Osteoblast (primary cell): ENCODE data around the gene PSME4. TPM values are rescaled to one million over a fixed set of nuclear protein-coding genes. Genes with fewer than 3 reads are reported as not detected.

Experiments
- DNase-seq: peaks from one replicate; pipeline ENCODE4 v3.0.0; 2011; ENCODE audit warnings: low spot score, mixed read lengths; ENCODE audit not compliant: insufficient read length; ENCODE audit errors: missing footprints
- H2AFZ ChIP-seq: 2 replicates; pipeline ENCODE4 v1.6.0; 2011; ENCODE audit warnings: mild to moderate bottlenecking, low read length
- H3K27ac ChIP-seq: 2 replicates; pipeline ENCODE4 v1.5.1; 2011; ENCODE audit warnings: mild to moderate bottlenecking, low read depth, low read length, moderate library complexity
- H3K27me3 ChIP-seq: 2 replicates; pipeline ENCODE4 v1.6.0; 2012; ENCODE audit warnings: mild to moderate bottlenecking, control low read depth, inconsistent platforms, low read length, moderate library complexity; ENCODE audit not compliant: insufficient read depth
- H3K36me3 ChIP-seq: 2 replicates; pipeline ENCODE4 v1.5.1; 2011; ENCODE audit warnings: mild to moderate bottlenecking, low read length, control low read depth, moderate library complexity; ENCODE audit not compliant: insufficient read depth
- H3K4me1 ChIP-seq: 2 replicates; pipeline ENCODE4 v1.5.1; 2011; ENCODE audit warnings: mild to moderate bottlenecking, low read length, control low read depth, moderate library complexity; ENCODE audit not compliant: insufficient read depth
- H3K4me2 ChIP-seq: 2 replicates; pipeline ENCODE4 v1.6.0; 2011; ENCODE audit warnings: mild to moderate bottlenecking, low read length; ENCODE audit not compliant: insufficient read depth
- H3K4me3 ChIP-seq: fragments of 200-600 bp; sonication (generic); 3 replicates; pipeline ENCODE4 v1.5.1; 2012; ENCODE audit warnings: mild to moderate bottlenecking, low read length, inconsistent platforms; ENCODE audit not compliant: insufficient read depth
- H3K79me2 ChIP-seq: 2 replicates; pipeline ENCODE4 v1.6.0; 2012; ENCODE audit warnings: mild to moderate bottlenecking, low read length, control low read depth, inconsistent platforms; ENCODE audit not compliant: insufficient read depth
- H3K9me3 ChIP-seq: 2 replicates; pipeline ENCODE4 v1.5.1; 2011; ENCODE audit warnings: low read depth, low read length, control low read depth
- H4K20me1 ChIP-seq: 2 replicates; pipeline ENCODE4 v1.6.0; 2012; ENCODE audit warnings: mild to moderate bottlenecking, low read length, control low read depth; ENCODE audit not compliant: insufficient read depth
- total RNA-seq: library from RNA; depleted of rRNA; stranded (reverse); fragments of >200 nt; gene quantifications from 2 replicates; pipeline ENCODE4 v1.2.3, GENCODE V29; 2012
- TF ChIP-seq, protein P1 (sequence below): IDR thresholded peaks from 2 replicates; pipeline ENCODE4 v1.5.1; 2011; ENCODE audit warnings: mild to moderate bottlenecking, low read depth, low read length, moderate library complexity; ENCODE audit errors: extremely low read depth

Gene PSME4
- total RNA-seq, 1 donor: 61.9 TPM

DNA sequence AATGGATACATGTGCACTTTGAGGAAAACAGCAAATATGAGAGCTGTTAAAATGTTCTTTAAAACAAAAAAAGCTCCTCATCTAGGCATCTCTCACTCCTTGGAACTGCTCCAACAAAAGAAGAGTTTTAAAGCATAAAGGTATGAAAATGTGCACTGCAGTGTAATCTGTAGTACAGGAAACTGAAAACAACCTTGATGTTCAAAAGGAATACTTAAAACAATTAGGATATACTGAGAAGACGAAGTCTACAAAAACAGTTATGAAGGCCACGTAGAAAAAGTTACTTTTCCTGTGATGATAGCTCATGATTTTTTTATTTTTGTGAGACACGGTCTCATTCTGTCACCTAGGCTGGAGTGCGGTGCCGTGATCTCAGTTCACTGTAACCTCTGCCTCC is 109.0 kb downstream of the PSME4 start:
- no peak overlapping the region for H3K27ac ChIP-seq
- DNase-seq: no peak
- no peak overlapping the region for H2AFZ ChIP-seq
- H4K20me1 ChIP-seq: peaks cover 5% of the 10 kb centered on the region
- peaks cover 7% of the 10 kb centered on the region for H3K4me1 ChIP-seq
- H3K27me3 ChIP-seq: no peaks in the 10 kb centered on the region
- peaks cover 36% of the 10 kb centered on the region for H3K36me3 ChIP-seq
- no peak overlapping the region for H3K4me3 ChIP-seq
- H3K9me3 ChIP-seq: no peaks in the 10 kb centered on the region
- TF ChIP-seq, protein P1, sequence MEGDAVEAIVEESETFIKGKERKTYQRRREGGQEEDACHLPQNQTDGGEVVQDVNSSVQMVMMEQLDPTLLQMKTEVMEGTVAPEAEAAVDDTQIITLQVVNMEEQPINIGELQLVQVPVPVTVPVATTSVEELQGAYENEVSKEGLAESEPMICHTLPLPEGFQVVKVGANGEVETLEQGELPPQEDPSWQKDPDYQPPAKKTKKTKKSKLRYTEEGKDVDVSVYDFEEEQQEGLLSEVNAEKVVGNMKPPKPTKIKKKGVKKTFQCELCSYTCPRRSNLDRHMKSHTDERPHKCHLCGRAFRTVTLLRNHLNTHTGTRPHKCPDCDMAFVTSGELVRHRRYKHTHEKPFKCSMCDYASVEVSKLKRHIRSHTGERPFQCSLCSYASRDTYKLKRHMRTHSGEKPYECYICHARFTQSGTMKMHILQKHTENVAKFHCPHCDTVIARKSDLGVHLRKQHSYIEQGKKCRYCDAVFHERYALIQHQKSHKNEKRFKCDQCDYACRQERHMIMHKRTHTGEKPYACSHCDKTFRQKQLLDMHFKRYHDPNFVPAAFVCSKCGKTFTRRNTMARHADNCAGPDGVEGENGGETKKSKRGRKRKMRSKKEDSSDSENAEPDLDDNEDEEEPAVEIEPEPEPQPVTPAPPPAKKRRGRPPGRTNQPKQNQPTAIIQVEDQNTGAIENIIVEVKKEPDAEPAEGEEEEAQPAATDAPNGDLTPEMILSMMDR: no peak
- H3K4me2 ChIP-seq: no peak overlapping the region
- no peaks in the 10 kb centered on the region for H3K79me2 ChIP-seq

DNA sequence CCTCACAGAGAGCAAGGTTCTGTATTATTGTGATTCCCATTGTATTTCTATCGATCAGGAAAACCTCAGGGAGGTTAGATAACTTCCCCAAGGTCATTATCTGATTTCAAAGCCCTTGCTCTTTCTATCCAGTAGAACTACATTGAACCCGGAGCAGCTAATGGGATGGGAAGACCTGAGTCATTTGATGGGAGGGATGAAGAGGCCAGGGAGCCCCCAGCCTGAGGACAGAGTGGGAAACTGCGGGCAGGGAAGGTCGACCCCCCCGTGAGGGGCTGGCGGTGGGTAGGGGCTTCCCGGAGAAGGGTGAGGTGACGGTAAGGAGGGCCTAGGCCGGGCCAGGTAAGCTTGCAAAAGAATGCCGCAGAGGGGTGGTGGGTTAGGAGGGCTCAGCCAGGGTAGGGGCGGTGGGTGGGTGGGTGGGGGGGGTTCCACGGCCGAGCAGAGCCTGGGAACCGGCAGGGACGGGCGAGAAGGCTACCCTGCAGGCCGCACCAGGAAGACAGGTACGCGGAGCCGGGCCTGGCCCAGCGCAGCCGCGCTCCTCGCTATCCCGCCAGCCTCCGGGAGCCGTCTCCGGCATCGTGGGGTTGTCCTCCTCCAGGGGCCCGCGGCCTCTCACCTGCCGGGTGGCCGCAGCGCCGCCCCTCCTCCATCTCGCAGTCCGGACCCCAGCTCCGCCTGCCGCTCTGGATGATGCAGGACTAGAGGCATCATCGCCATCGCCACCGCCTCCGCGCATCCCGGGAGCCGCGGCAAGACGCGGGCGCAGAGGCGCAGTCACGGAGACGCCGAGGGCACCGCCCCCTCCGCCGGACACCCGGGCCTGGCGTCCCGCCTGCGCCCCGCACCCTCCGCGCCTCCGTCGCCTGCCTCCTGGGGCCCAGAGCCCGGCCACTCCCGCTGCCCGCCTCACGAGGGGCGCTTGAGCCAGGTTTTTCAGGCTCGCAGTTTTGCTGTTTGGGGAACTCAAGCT is 111.3 kb downstream of the PSME4 start, which contains the start of gene GPR75:
GPR75 (minus strand) TSS at position 762 of the 976 bp plus-strand sequence. CDS start 5,211 bp downstream, outside the sequence.
- Histone ChIP-seq H2AFZ (no peak within 1 kb of the TSS), H3K4me3 (peak within 1 kb of the TSS; percentile 70), H3K27ac (no peak within 1 kb of the TSS), H3K27me3 (no peaks in the 10 kb centered on the region), H3K79me2 (no peaks in the 10 kb centered on the region), H4K20me1 (peaks cover 6% of the 10 kb centered on the region), H3K4me2 (peak within 1 kb of the TSS; percentile 85), H3K9me3 (no peaks in the 10 kb centered on the region), H3K36me3 (peaks cover 20% of the 10 kb centered on the region), H3K4me1 (peaks cover 7% of the 10 kb centered on the region)
- DNase-seq: peak; percentile 92
- TF ChIP-seq, protein P1: no peak

DNA sequence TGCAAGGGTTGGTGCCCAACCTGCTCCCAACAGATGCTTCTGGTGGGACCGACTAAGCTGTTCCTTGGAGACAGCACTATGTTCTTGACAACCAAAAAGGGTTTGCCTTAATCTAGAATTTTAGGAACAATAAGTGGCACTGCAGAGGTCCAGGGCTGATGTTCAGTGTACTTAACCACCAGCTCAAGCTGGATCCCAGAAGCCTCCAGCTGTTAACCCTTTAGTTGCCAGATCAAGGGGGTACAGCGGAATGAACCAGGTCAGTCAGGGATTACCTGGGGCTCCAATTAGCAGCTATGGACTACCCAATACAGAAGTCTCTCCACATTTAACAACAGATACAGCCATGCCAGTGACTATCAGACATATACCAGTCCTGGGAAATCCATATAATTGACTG is 114.5 kb downstream of the PSME4 start:
- Histone ChIP-seq H3K9me3 (no peaks in the 10 kb centered on the region), H2AFZ (no peak overlapping the region), H3K4me3 (no peak overlapping the region), H3K36me3 (peaks cover 19% of the 10 kb centered on the region), H3K79me2 (no peaks in the 10 kb centered on the region), H3K4me2 (no peak overlapping the region), H3K27me3 (no peaks in the 10 kb centered on the region), H3K27ac (no peak overlapping the region), H4K20me1 (peaks cover 9% of the 10 kb centered on the region), H3K4me1 (peaks cover 7% of the 10 kb centered on the region)
- TF ChIP-seq, protein P1: no peak
- no peak for DNase-seq

DNA sequence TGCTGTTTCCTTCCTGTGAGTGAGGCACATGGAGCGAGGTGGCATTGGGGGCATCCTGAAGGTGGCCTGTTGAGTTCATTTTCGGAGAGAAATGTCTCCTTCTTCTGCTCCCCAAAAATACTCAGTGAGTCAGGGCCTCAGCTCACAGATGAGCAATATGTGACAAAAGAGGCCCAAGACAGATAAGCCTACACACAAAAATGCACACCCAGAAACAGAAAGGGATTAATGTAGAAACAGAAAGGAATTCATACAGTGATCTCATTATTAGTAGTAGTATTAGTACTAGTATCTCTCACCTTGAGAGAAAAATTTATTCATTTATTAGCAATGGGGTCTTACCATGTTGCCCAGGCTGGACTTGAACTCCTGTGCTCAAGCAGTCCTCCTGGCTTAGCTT is 116.1 kb downstream of the PSME4 start:
- no peaks in the 10 kb centered on the region for H3K9me3 ChIP-seq
- no peaks in the 10 kb centered on the region for H3K79me2 ChIP-seq
- H3K27ac ChIP-seq: no peak overlapping the region
- no peak overlapping the region for H3K4me2 ChIP-seq
- TF ChIP-seq, protein P1: no peak
- DNase-seq: no peak
- no peaks in the 10 kb centered on the region for H3K27me3 ChIP-seq
- no peak overlapping the region for H3K4me3 ChIP-seq
- no peak overlapping the region for H2AFZ ChIP-seq
- H3K36me3 ChIP-seq: peaks cover 19% of the 10 kb centered on the region
- H3K4me1 ChIP-seq: no peaks in the 10 kb centered on the region
- peaks cover 9% of the 10 kb centered on the region for H4K20me1 ChIP-seq
